ENCODE results near the gene TXLNA. TPM values are rescaled to one million over a fixed set of nuclear protein-coding genes. Genes with fewer than 3 reads are reported as not detected.

The TXLNA gene
- total and polyA plus RNA-seq, 9 donors, result 23.9 to 71.9 (median 47.8) TPM

- intact Hi-C loops (cut with DNase I), result no loop called here
- Histone ChIP-seq H3K4me3 (peak overlapping the region; percentile 80), H3K9me3 (no peaks in the 10 kb centered on the region), H3K27me3 (no peaks in the 10 kb centered on the region), H3K4me1 (ENCODE audit: insufficient read depth) (peaks cover 10% of the 10 kb centered on the region), H3K27ac (peak overlapping the region in 1 of 2 donors; percentile 90), H3K36me3 (no peaks in the 10 kb centered on the region)
- TF ChIP-seq EP300 (IDR thresholded peaks at IDR 0.05) (no peak), POLR2A (IDR thresholded peaks at IDR 0.05) (no peak), CTCF (IDR thresholded peaks at IDR 0.05) (no peak)
- WGBS, 3 donors, result 74 to 76% (median 75%) methylated on average over 7 of the region's 7 CpGs
- DNase-seq, result no peak
These were observed 889 bp upstream of the TXLNA start for GRCh38 chr1:32178380-32179192.

GRCh38 chr1:32179193-32179442, 357 bp upstream of the TXLNA start:
- Histone ChIP-seq H3K4me1 (ENCODE audit: insufficient read depth) (peaks cover 10% of the 10 kb centered on the region), H3K27ac (peak overlapping the region; percentile 61 to 90), H3K4me3 (peak overlapping the region; percentile 80), H3K9me3 (no peaks in the 10 kb centered on the region), H3K36me3 (no peaks in the 10 kb centered on the region), H3K27me3 (no peaks in the 10 kb centered on the region)
- TF ChIP-seq EP300 (IDR thresholded peaks at IDR 0.05) (no peak), POLR2A (IDR thresholded peaks at IDR 0.05) (no peak), CTCF (IDR thresholded peaks at IDR 0.05) (no peak)
- intact Hi-C loops (cut with DNase I), result no loop called here
- DNase-seq, result no peak
- 2 to 9% (median 4%) methylated on average over 7 of the region's 7 CpGs for WGBS, 3 donors

- peak overlapping the region; percentile 61 to 90 for H3K27ac ChIP-seq
- H3K9me3 ChIP-seq, result no peaks in the 10 kb centered on the region
- DNase-seq, result peak; percentile 58 to 77 (median 65)
- H3K36me3 ChIP-seq, result no peaks in the 10 kb centered on the region
- 3 to 4% (median 3%) methylated on average over 36 of the region's 36 CpGs for WGBS, 3 donors
- peaks cover 10% of the 10 kb centered on the region for H3K4me1 ChIP-seq (ENCODE audit: insufficient read depth)
- intact Hi-C loops (cut with DNase I), result no loop called here
- no peak for TF ChIP-seq EP300 (IDR thresholded peaks at IDR 0.05)
- peak; percentile 54 for TF ChIP-seq POLR2A (IDR thresholded peaks at IDR 0.05)
- H3K27me3 ChIP-seq, result no peaks in the 10 kb centered on the region
- peak overlapping the region; percentile 80 for H3K4me3 ChIP-seq
These were observed 948 bp downstream of the TXLNA start for GRCh38 chr1:32180186-32181060.

GRCh38 chr1:32181065-32181464, 1.6 kb downstream of the TXLNA start:
- no peak for DNase-seq
- H3K4me1 ChIP-seq (ENCODE audit: insufficient read depth), result peaks cover 10% of the 10 kb centered on the region
- TF ChIP-seq POLR2A (IDR thresholded peaks at IDR 0.05), result no peak
- TF ChIP-seq EP300 (IDR thresholded peaks at IDR 0.05), result no peak
- no peak for TF ChIP-seq CTCF (IDR thresholded peaks at IDR 0.05)
- intact Hi-C loops (cut with DNase I), result no loop called here
- no peaks in the 10 kb centered on the region for H3K36me3 ChIP-seq
- peak overlapping the region in 1 of 2 donors; percentile 90 for H3K27ac ChIP-seq
- H3K27me3 ChIP-seq, result no peaks in the 10 kb centered on the region
- no peaks in the 10 kb centered on the region for H3K9me3 ChIP-seq
- 51 to 62% (median 54%) methylated on average over 9 of the region's 9 CpGs for WGBS, 3 donors
- H3K4me3 ChIP-seq, result peak overlapping the region; percentile 9

All from ovary (tissue), 9 donors.